ENCODE measurements around the gene MAP7.

Gene MAP7

GRCh38 chr6:136370988-136371728, 179.1 kb downstream of the MAP7 start:
- DNase-seq: no peak

- peak; percentile 16 for DNase-seq
These were observed 184.4 kb downstream of the MAP7 start for GRCh38 chr6:136365776-136366354.

DNA sequence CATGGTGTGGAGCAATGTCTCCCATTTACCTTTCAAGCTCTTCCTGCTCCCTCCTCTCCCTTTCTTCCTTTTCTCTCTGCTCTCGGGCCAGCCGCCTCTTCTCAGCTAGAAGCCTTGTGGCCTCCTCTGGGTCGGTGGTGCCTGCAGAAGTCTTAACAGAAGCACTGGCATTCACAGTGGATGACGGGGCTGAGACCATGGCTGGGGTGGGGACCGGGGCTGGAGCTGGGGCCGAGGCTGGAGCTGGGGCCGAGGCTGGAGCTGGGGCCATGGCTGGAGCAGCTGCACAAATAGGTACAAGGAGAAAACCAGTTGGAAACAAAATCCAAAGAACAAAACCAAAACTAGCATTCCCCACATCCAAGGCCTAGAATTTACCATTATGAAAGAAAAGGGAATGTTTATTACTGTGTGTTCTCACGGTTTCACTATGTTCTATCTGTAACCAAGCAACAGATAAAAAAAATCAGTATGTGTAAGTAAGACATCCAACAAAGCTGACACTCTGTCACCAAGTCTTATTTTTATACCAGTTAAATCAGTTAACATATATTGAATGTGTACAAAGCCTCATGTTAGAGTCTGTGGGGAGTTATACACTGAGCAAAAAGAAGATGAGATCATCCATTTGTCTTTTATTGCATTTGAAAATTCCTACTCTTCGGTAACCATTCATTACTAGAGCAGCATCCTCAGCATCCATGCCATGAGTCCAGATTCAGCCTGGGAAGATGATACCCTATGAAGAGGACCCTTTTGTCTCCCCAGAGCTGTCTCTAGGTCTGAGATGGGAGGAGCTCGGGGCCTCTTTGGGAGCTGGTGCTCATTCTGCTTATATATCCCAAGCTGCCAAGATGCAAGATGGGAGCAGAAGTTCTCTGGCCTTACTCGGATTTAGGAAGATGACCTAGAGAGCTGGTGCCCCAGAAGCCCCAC, 187.5 kb downstream of the MAP7 start:
- DNase-seq: no peak

GRCh38 chr6:136361787-136362186, 188.4 kb downstream of the MAP7 start:
- no peak for DNase-seq

DNA sequence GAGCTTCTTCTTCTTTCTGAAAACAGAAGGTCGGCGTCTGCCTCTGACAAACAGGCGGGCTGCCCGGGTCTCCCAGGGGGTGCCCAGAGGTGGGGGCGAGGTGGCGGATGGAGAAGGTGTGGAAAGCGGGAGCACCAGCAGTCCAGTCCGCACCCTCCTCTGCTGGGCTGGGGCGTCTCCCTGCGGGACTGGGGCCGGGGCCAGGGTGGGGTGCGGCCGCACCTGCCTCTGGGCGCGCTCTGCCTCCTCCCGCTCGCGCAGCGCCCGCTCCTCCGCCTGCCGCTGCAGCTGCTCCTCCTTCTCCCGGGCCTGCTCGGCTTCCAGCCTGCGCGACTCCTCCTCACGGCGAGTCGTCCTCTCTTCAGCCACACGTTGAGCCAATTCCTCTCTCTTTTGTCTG, 189.4 kb downstream of the MAP7 start:
- no peak for DNase-seq

- DNase-seq: no peak
These were observed 190.4 kb downstream of the MAP7 start for GRCh38 chr6:136359851-136360250.

- no peak for DNase-seq
These were observed 198.6 kb downstream of the MAP7 start for GRCh38 chr6:136351518-136352110.

DNA sequence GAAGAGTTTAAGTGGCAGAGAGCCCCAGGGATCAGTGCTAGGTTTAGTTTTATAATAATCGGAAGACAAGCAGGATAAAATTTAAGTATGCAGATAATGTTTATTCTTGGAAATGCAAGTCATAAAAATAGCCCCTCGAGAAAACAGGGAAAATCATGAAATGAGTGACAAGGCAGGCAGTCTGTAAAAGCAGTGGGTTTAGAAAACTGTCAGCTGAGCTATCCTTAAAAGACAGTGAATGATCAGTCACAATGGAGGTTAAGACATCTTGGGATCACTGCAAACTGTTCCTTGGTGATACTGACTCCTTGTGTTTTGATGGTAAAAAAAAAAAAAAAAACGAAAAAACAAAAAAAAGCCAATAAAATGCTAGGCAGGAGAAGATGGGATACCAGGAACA, 199.3 kb downstream of the MAP7 start:
- DNase-seq: no peak

DNA sequence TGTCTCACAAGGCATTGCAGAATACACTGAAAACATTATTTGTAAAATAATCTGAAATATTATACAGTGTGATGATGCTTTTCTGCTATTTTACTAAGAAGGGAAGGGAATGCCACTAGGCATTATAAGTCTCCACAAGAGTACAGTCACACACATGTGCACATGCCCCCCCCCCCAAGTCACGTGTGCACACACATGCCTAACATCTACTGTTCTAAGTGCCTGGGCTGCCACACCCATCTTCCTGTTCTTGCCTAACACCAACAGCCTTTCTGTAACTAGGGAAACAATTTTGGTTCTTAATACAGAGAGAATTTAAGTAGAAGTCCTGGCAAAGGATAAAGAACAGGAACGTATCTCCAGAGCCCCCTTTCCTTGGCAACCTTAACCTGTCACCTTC, 202.4 kb downstream of the MAP7 start:
- DNase-seq: no peak

DNA sequence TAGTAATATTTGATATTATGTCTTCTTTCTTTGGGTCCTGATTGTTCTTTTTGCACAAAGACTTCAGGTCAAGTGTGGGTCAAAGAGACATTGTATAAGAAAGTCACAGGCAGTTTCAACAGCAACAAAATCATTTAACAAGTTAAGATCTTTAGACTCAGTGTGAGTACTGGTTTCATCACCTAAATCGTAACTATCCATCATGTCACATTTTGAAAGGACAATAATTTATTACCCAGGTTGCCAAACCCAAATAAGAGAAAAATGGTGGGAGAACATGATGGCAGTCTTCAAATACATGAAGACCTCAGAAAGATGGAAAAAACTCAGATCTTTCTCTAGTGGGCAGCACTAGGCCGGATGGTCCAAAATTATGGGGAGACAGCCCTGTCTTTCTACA, 205.1 kb downstream of the MAP7 start:
- DNase-seq: no peak

- DNase-seq: no peak
These were observed 205.8 kb downstream of the MAP7 start for GRCh38 chr6:136344420-136344819.

DNA sequence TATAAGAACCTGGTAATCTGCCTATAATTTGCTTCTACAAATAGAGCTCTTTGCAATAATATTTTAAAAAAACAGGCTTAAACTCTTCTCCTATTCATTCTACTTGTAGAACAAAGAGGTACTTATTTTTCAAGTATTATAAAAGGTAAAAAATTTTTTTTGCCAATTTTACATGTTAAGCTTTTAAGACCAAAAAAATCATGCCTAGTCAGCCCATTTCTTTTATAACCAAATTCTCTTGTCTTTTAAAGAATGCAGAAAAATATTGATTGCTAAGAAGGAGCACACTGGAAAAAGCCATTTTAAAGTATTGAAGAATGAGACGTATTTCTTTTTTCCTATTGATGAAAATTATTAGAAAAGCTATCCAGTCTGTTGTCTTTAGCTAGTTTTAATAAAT, 206.5 kb downstream of the MAP7 start:
- no peak for DNase-seq

DNA sequence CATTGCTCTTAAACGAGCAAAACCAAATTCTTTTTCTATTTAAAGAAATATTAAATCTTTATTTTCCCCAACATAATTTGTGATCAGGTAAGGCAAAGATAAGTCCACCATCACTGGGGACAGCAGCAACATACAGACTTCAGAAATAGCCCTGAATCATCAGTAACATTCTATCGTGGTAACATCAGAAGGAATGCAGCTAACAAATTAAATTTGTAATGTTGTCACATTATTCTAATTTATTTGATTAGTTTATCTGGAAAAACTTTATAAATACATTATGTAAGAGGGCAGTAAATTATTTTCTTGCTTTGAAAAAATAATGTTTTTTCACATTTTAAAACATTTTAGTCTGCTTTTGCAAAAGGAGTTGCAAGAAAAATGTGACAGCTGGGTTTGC, 206.9 kb downstream of the MAP7 start:
- no peak for DNase-seq

GRCh38 chr6:136341967-136342366, 208.3 kb downstream of the MAP7 start:
- DNase-seq: no peak

GRCh38 chr6:136341367-136341766, 208.9 kb downstream of the MAP7 start:
- DNase-seq: no peak

DNA sequence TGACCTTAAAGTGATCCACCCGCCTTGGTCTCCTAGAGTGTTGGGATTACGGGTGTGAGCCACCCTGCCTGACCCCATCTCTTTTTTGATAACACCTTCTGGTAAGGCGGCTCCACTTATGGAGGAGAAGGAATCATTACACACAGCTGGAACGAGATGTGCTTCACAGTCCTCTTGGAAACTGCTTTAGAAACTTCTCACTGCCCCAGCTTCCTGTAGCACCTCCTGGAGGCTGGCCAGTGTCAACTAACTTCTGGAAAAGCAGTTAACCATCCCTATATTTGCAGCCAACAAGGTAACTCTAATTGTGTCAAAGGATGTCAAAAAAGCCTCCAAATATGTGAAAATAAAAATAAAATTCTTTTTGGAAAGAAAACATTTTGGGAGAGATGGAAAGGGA, 211.7 kb downstream of the MAP7 start:
- DNase-seq: no peak

DNA sequence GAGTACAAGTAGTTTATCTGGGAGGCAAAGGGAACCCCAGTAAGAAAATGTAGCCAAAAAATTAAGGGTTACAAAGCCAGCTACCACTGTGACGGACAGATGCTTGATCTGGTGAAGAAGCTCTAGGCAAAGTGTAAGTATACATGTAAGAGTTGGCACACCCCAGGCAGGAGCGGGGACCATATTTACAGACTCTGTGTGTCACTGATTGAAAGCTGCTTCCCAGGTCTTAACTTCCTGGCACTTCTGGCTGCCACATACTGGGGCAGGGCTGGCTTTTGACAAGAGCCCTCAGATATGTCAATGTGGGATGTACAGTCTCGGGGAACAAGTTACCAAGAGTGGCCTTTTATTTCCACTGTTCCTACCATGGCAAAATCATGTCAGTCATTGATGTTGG, 212.6 kb downstream of the MAP7 start:
- DNase-seq: no peak

DNA sequence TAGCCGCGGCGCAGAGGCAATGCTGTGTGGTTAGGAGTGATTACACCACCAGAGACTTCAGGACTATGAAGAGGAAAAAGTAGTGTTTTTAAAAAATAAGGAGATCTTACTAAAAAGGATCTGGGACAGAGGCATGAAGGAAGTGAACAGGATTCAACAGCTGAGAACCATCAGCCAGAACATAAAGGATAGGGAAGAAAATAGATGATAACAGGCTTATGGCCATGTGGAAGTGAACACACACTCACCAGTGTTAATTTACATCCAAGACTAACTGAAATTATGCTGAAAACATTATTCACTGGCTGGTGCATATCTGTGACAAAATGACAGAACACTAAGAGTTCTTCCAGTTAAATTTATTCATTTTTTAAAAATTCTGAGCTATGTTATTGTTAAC, 213.1 kb downstream of the MAP7 start:
- no peak for DNase-seq

GRCh38 chr6:136335736-136336363, 214.4 kb downstream of the MAP7 start:
- DNase-seq: no peak

- no peak for DNase-seq
These were observed 215.4 kb downstream of the MAP7 start for GRCh38 chr6:136334853-136335252.

DNA sequence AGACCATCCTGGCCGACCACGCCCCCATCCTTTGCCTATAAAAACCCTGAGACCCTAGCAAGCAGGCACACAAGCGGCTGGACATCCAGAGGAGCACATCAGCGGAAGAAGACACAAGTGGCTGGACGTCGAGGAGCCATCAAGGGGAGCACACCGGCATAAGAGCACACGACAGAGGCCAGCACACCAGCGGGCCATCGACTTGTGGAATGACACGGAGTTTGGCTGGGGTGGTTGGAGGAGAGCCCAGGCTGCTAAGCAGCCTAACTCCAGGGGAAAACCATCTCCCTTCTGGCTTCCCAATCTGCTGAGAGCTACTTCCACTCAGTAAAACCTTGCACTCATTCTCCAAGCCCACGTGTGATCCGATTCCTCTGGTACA, 215.8 kb downstream of the MAP7 start:
- no peak for DNase-seq

GRCh38 chr6:136333824-136334464, 216.3 kb downstream of the MAP7 start:
- DNase-seq: no peak

- DNase-seq: no peak
These were observed 218.8 kb downstream of the MAP7 start for GRCh38 chr6:136331461-136331860.
